HG03469 (cell line): ENCODE measurements around the gene SYNE1.
"Not testable (repeated sequence)": the region's sequence is repeated elsewhere in the genome, so short reads cannot be mapped to it uniquely, and the experiment has no call there.

ENCODE experiments used
- ATAC-seq: cut with Tn5 transposase; IDR thresholded peaks from one replicate; pipeline ENCODE4 v1.9.1; 2021; ENCODE audit warnings: mild to moderate bottlenecking, moderate library complexity, moderate number of reproducible peaks; ENCODE audit not compliant: unreplicated experiment

Gene SYNE1

GRCh38 chr6:152572338-152573088 is 64.6 kb downstream of the SYNE1 start:
- no peak for ATAC-seq

DNA sequence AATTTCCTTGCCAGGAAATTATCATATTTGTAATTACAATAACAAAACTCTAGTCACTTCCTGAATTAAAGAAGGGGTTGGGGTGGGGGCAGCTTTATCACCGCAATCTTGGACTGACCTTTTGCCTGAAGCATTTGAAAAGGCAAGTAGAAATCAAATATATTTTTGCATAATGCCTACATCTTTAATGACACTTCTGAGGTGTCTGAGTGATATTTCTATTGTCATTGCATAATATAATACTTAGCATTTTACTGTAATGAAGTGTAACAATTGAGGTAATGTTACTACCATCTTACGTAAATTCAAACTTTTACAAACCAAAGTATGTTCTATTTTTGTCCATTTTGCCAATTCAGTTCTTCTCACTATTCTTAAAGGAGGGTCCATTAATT is 65.2 kb downstream of the SYNE1 start:
- no peak for ATAC-seq

GRCh38 chr6:152571089-152571488 is 66.1 kb downstream of the SYNE1 start:
- no peak for ATAC-seq

DNA sequence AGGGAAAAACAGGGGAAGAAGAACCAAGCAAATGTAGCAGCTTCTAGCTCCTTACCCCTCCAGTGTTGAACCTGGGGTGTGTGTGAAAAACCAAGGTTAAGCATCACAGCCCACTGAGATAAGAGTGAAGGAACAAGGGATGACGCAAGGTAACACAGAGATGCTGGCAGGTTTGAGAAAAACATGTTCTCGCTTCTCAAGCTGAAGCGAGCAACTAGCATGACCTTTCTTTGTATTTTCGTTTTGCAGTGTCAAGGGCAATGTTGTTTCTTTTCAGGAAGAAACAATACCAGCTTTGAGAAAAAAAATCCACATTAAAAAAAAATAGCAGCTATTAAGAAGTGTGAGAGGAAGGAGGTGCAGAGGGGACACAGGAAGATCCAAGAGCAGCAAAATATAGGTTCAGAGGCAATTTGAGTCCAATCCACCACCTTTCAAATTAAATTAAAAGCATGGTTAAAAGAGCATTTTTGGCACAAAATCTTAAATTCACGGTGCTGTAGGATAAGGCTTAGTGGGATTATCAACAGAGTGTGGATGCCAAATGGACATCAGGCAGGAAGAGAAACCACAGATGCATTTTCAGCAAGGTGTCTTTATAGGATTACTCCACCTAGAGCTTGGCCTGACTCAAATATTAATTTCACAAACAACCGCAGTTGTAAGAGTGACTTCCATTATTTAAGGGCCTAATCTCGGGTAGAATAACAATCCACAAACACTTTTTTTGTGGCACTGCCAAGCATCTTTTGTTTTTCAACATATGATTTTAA is 70.9 kb downstream of the SYNE1 start:
- ATAC-seq: no peak

DNA sequence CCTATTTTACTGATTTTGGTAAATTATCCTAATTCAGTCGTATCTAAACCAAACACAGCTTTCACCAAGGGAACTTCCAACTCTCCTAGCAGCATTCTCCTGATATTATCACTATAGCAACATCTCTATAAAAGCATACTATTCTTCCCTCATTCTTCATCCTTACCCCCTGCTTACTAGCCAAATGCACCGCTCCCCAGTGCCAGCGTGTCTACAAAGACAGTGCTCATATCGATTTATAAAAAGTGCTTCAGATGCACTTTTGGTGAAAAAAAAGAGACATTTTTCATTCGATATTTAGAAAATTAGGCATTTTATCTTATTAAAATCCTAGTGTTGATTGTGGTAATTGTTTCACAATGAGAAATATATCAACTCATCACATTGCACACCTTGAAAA is 74.0 kb downstream of the SYNE1 start:
- ATAC-seq: no peak

GRCh38 chr6:152558798-152559197 is 78.4 kb downstream of the SYNE1 start:
- not testable (repeated sequence) for ATAC-seq

- ATAC-seq: no peak
Measured at GRCh38 chr6:152557502-152557901, 79.7 kb downstream of the SYNE1 start.

DNA sequence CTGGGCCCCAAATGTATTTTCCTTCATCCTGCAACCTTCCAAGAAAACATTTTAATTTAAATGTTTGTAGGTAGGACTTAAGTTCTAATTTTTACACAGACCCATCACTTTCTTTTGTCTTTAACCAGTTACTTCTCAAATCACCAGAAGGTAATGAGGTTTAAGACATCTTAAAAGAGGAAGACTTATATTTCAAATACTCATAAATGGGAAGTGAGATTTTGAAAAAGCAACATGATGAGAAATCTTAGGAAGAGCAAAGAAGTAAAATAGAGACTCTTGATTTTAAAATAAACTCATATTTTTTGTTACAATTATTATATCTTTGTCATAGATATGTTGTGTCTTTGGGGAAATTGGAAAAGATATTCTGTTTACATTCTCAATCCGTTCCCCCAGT is 82.3 kb downstream of the SYNE1 start:
- no peak for ATAC-seq

GRCh38 chr6:152552616-152553209 is 84.4 kb downstream of the SYNE1 start:
- ATAC-seq: peak; percentile 99

- ATAC-seq: no peak
Measured at GRCh38 chr6:152543519-152543918, 93.6 kb downstream of the SYNE1 start.

- no peak for ATAC-seq
Measured at GRCh38 chr6:152540381-152540780, 96.8 kb downstream of the SYNE1 start.

DNA sequence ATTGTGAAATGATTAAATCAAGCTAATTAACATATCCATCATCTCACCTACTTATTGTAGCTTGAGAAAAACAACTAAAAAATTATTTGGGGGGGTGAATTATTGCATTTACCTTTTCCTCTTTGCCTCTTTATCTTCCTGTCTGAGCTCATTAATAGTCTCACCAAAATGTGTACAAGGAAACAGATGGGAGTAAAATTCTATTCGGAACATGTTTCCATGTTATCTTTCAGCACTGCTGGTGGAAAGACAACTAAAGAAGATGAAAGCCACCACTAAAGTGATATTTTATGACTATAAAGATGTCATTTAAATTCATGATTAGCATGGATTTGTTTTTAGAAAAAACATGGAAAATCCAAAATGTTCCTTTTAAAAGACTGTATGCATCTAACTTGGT is 102.6 kb downstream of the SYNE1 start:
- no peak for ATAC-seq

DNA sequence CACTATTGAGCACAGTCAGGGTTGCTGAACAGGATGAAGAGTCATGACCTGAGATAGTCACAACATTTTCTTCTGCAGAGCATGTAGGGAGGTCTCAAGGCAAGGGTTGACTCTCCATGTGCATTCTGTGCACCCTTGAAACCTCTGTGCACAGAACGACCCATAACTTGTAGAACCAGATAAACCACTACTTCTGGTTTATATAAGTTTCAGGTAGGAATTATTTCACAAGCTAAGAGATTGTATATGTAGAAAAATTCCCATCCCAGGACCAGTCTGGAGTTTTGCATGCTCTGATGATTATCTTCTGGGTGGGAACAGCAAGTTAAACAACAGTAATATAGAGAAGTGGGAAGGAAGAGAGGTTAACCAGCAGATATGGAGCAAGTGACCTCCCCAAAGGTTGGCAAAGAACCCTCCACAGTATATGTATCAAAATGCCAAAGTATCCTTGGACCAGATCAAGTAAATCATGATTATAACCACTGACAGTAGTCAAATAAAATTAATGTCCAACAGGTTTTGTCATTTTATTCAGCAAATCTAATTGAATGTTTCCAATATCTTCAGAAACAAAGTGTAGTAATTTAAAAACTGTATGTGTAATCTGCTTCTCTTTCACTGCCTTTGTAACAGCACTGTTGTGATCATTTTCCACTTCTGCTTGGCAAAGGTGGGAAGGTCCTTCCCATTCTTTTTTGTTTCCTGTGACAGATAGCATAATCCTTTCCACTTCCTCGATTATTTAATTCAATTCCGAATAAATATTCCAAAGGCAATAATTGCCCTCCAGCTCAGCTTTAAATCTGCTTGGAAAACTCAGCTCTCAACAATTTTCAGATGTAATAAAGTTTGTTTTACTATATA is 104.4 kb downstream of the SYNE1 start:
- ATAC-seq: no peak

DNA sequence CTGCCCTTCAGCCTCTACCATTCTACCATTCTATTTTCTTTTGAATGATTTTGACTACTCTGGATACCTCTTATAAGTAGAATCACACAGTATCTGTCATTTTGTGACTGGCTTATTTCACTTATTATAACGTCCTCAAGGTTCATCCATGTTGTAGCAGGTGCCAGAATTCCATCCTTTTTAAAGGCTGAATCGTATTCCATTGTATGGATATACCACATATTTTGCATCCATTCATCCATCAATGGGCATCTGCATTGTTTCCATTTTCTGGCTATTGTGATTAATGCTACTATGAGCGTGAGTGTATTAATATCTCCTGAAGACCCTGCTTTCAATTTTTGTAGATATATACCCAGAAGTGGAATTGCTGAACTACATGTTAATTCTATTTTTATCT is 105.5 kb downstream of the SYNE1 start:
- ATAC-seq: no peak

- no peak for ATAC-seq
Measured at GRCh38 chr6:152529369-152529768, 107.8 kb downstream of the SYNE1 start.

DNA sequence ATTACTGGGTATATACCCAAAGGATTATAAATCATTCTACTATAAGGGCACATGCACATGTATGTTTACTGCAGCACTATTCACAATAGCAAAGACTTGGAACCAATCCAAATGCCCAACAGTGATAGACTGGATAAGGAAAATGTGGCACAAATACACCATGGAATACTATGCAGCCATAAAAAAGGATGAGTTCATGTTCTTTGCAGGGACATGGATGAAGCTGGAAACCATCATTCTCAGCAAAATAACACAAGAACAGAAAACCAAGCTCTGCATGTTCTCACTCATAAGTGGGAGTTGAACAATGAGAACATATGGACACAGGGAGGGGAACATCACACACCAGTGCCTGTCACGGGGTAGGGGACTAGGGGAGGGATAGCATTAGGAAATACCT is 123.0 kb downstream of the SYNE1 start:
- not testable (repeated sequence) for ATAC-seq

DNA sequence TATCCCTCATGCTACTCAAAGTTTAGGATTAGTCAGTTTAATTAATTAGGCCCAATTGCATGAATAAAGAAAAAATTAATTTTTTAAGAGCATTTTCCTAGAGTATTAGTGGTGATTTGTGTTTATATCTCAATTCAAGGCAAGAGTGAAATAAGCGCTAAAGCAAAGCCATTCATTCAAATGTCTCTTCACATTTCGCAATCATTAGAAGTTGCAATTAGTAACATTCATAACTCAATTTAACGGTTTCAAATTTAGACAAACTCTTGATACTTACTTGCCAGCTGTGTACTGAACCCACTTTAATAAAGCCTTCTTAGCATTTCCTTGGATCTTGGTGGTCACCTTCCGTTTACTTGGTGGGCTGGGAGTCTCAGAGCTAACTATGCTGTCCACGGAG is 127.2 kb downstream of the SYNE1 start:
- ATAC-seq: no peak

- ATAC-seq: no peak
Measured at GRCh38 chr6:152508477-152508876, 128.7 kb downstream of the SYNE1 start.

DNA sequence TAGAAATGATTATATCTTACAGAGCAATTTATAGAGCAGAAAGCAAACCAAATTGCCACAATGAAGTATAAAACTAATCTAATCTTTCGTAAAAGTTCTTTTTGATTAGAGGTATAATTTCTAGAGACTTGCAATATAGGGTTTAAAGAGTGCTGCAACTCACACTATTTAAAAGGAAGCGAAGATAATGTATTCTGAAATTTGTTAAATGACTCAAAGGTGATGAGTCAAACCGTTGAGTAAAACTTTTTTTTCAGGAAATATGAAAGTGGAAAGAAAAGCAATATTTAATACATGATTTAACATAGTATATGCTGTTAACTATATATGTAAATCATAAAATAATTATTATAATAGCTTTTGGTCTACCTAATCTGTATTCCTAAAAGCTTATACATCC is 133.6 kb downstream of the SYNE1 start:
- ATAC-seq: no peak

DNA sequence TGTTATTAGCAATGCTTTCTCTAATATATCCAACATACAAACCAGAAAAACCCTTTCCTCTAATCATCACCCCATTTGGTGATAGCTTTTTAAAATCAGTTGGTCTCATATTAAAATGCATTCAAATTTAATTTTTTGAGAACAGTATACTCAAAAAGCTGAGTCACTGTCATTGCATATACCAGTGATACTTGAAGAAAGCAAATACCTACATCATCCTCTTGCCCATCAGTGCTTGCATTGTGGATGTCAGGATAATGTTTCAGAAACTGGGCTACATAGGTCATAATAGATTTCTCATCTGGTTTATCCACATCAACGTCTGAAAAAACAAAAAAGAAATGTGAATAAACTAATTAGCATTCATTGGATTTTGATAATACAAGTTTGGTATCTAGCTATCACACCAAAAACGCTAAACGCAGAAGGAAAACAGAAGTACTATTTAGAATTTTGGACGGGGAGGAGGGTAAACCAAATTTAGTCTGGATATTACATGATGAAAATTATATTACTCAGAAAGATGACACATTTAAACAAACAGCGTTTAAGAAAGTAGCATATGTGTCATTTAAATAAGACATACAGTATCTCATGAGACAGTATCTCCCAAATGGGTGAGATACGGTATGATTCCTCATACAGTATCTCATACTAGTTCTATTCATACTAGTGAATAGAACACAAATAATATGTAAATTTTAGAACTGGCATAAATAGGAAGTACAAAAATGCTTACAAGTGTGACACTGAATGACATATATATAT is 134.6 kb downstream of the SYNE1 start:
- no peak for ATAC-seq
